ENCODE measurements around the gene SLC22A16. TPM values are rescaled to one million over a fixed set of nuclear protein-coding genes. Genes with fewer than 3 reads are reported as not detected.

SLC22A16 gene
- total and polyA plus RNA-seq, 2 donors, result 0.53 to 0.63 TPM

DNA sequence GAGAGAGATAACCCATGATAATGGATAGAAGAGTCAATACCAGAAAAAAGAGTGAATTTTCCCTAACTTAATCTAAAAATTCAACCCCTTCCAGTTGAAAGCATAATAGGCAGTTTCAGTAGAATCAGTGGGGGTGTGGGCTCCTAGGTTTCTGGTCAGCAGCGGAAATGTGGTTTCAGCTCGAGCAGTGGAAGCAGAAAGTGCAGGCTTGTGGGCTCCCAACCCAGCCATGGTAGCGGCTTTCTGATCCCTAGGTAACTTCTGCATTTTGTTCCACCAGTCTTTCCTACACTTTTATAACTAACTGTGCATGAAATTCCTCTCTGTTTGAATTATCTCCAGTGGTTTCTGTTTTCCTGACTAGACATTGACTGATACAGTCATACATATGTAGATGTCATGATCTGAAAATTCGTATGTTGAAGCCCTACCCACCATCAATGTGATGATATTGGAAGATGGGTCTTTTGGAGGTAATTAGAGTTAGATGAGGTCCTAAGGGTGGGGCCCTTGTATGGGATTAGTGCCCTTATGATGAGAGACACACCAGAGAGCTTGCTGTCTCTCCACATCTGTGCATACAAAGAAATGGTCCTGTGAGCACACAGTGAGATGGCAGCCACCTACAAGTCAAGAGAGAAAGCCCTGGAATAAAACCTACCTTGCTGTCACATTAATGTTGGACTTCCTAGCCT, 54.5 kb downstream of the SLC22A16 start:
- H3K36me3 ChIP-seq (ENCODE audit: insufficient read depth), result no peaks in the 10 kb centered on the region
- no peak overlapping the region for H3K4me3 ChIP-seq (ENCODE audit: low read depth, low read length)
- WGBS, result 82% methylated on average over 4 of the region's 4 CpGs
- no peaks in the 10 kb centered on the region for H3K4me1 ChIP-seq (ENCODE audit: insufficient read depth)
- DNase-seq (ENCODE audit: extremely low spot score), result no peak
- no peak overlapping the region for H3K27ac ChIP-seq (ENCODE audit: low read depth)

DNA sequence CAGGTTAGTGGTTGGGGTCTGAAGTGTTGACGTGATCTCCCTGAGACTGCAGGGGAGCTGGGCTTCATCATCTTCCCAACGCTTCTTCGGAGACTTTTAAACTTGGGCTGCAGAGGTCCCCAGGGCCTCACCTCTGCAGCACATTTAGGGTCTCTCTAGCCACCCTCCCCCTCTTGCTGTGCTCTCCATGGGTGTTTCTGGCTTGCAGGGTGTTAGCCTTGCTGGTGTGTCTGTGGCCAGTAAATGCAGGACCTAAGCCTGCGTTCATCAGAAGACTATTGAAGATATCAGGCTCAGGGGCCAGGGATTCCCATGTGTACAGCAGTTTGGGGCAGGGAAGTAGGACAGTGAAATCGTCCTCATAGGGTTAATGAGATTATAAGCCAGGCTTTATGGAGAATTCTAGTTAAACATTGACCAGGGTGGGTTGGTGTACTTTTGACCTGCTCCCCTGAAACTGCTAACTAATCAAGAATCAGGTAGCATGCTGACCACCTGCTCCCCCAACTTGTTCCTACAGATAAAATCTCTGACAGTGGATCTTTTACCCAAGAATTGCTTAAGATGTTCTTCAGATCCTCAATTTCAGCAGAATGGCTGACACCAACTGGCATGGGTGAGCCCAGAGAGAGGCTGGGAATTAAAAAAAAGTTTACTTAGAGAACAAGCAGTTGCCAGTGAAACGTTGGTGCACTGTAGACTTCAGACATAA, 57.2 kb downstream of the SLC22A16 start:
- Histone ChIP-seq H3K4me3 (ENCODE audit: low read depth, low read length) (no peak overlapping the region), H3K4me1 (ENCODE audit: insufficient read depth) (no peaks in the 10 kb centered on the region), H3K36me3 (ENCODE audit: insufficient read depth) (no peaks in the 10 kb centered on the region), H3K27ac (ENCODE audit: low read depth) (no peak overlapping the region)
- 64% methylated on average over 6 of the region's 6 CpGs for WGBS
- no peak for DNase-seq (ENCODE audit: extremely low spot score)

DNA sequence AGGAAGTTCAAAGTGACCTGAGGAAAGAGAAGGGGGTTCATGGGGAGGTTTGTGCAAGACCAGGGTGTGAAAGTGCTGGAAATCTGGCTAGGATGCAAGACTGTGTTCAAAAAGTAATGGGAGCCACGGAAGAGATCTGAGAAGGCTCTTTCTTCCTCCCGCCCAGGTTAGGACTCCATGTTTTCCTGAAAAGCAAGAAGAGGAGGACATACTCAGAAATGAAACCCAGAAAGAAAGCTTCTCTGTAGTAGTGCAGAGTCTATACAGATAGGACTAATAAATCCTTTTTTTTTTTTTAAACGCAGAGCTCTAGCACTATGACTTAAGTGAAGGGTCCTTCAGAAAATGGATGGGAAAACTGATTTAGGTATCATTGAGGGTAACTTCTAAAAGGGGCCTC, 57.8 kb downstream of the SLC22A16 start:
- Histone ChIP-seq H3K36me3 (ENCODE audit: insufficient read depth) (no peaks in the 10 kb centered on the region), H3K4me1 (ENCODE audit: insufficient read depth) (no peaks in the 10 kb centered on the region), H3K4me3 (ENCODE audit: low read depth, low read length) (no peak overlapping the region), H3K27ac (ENCODE audit: low read depth) (no peak overlapping the region)
- WGBS, result 89% methylated on average over 3 of the region's 3 CpGs
- no peak for DNase-seq (ENCODE audit: extremely low spot score)

DNA sequence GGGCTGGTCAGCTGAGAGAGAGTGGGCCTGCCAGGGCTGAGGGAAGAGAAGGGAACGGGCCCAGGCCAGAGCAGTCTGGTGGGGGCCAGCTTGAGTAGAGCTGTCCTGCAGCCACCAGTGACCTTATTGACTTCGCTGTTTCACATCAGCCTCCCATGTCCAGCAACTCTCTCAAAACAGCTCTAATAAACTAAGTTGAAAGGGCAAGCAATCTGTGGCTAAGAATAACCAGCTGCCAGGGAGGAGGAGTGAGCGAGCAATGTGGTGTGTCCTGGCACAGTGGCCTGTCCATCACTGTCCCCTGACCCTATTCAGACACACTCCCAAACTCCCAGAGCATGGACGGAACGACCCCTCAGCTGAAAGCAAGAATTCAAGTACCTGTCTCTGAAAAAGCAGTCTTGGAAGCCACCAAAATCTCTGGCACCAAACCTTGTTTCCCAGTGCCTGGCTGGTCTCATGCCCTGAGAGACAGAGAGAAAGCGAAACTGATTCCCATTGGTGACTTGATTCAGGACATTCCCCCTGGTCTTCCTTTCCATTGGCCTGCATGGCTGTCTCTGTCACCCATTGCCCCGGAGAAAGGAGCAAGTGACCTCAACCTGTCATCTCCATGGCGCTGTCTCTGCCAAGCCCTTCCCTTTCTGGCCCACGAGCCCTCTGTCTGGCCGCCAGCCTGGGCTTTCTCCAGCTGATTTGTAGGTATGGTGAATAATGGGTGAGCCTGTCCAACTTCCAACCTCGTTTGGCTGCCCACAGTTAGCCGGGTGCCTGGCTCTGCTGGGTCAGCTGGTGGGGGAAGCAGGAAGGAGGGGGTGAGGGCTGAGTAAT, 61.1 kb downstream of the SLC22A16 start, which contains the start of gene DDO:
Gene DDO, minus strand, starts transcription at position 490 of the 831 bp plus-strand sequence. CDS start 2,113 bp downstream, outside the sequence.
- Histone ChIP-seq H3K36me3 (ENCODE audit: insufficient read depth) (no peaks in the 10 kb centered on the region), H3K27ac (ENCODE audit: low read depth) (no peak within 1 kb of the TSS), H3K4me1 (ENCODE audit: insufficient read depth) (no peaks in the 10 kb centered on the region), H3K4me3 (ENCODE audit: low read depth, low read length) (no peak within 1 kb of the TSS)
- DNase-seq (ENCODE audit: extremely low spot score), result no peak
- WGBS, result 51% methylated on average over 12 of the region's 12 CpGs

DNA sequence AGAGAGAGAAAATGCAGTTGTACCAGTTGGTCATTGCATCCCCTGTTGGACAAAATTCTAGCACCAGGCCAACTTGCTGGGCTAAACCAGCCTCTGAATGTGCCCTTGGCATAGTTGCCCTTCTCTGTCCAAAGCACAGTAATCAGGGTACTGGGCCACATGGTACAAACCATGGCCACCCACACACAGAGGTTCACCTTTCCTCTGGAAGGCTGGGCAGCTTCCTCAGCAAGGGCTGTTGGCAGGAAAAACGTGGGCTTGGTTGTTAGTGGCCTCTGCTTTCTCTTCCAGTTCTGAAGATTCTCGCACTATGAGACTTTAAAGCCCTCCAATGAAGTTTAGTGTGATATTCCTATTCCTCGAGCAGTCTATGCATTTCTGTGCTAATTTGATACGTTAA, 61.7 kb downstream of the SLC22A16 start:
- WGBS, result 57% methylated on average over 4 of the region's 4 CpGs
- DNase-seq (ENCODE audit: extremely low spot score), result no peak
- Histone ChIP-seq H3K4me1 (ENCODE audit: insufficient read depth) (no peaks in the 10 kb centered on the region), H3K27ac (ENCODE audit: low read depth) (no peak overlapping the region), H3K4me3 (ENCODE audit: low read depth, low read length) (no peak overlapping the region), H3K36me3 (ENCODE audit: insufficient read depth) (no peaks in the 10 kb centered on the region)

DNA sequence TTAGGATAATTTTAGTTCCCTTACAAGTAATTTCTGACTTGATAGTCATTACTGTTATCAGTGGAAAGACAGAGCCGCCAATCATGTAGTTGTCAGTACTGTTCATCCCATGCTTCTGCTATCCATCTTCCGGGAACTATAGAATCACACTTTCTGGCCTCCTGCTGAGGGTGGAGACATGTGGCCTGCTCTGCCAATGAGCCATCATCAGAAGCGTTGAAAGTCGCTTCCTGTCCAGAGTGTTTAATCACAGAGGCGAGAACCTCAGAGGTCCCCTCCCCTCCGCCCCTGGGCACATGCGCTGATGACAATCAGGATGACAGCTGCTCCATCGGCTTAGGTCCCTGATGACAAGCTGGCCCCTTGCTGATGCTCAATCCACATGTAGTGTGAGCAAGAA, 64.1 kb downstream of the SLC22A16 start:
- Histone ChIP-seq H3K4me1 (ENCODE audit: insufficient read depth) (no peaks in the 10 kb centered on the region), H3K4me3 (ENCODE audit: low read depth, low read length) (no peak overlapping the region), H3K36me3 (ENCODE audit: insufficient read depth) (no peaks in the 10 kb centered on the region), H3K27ac (ENCODE audit: low read depth) (no peak overlapping the region)
- WGBS, result 78% methylated on average over 8 of the region's 8 CpGs
- DNase-seq (ENCODE audit: extremely low spot score), result no peak

DNA sequence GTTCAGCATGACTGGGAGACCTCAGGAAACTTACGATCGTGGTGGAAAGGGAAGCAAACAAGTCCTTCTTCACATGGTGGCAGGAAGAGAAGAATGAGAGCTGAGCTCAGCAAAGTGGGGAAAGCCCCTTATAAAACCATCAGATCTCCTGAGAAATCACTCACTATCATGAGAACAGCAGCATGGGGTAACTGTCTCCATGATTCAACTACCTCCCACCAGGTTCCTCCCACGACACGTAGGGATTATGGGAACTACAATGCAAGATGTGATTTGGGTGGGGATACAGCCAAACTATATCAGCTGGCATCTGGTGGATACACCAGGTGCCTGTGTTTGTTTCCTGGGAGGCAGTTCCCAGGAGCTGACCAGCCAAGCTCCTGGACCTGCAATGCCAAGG, 65.9 kb downstream of the SLC22A16 start:
- Histone ChIP-seq H3K36me3 (ENCODE audit: insufficient read depth) (no peaks in the 10 kb centered on the region), H3K27ac (ENCODE audit: low read depth) (no peak overlapping the region), H3K4me3 (ENCODE audit: low read depth, low read length) (no peak overlapping the region), H3K4me1 (ENCODE audit: insufficient read depth) (no peaks in the 10 kb centered on the region)
- WGBS, result 75% methylated on average over 4 of the region's 4 CpGs
- DNase-seq (ENCODE audit: extremely low spot score), result no peak

DNA sequence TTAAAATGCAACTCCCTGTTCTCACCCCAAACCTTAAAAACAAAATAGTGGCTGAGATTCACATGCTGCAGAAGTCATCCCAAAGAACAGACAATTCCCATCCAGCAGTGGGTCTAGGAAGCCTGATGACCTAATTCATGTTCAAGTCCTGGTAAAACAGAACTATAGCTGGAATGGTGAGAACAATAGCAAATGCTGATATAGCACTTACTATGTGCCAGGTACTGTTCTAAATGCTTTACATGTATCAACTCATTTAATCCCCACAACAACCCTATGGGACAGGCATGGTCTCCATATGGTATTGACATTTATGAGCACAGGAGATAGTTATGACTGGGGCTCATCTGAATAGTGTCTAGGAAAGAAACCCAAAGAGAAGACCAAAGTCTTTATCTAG, 66.6 kb downstream of the SLC22A16 start:
- Histone ChIP-seq H3K36me3 (ENCODE audit: insufficient read depth) (no peaks in the 10 kb centered on the region), H3K4me3 (ENCODE audit: low read depth, low read length) (no peak overlapping the region), H3K27ac (ENCODE audit: low read depth) (no peak overlapping the region), H3K4me1 (ENCODE audit: insufficient read depth) (no peaks in the 10 kb centered on the region)
- DNase-seq (ENCODE audit: extremely low spot score), result no peak

DNA sequence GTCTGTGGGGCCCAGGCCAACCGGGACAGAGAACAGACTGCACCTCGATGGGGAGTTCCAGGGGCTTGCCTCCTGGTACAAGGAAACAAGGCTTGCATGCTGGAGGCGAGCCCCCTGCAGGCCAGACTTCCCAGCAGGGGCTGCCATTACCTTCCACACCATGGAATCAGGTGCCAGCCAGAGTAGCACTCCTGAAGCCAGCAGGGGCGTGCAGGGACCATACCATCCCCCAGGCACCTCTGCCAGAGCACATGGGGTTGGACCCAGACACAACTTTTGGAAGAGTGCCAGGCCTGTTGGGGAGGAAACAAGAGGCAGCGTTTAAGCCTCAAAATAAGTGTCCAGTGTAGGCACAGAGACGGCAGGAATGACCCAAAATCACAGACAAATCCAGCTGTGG, 67.5 kb downstream of the SLC22A16 start:
- Histone ChIP-seq H3K4me1 (ENCODE audit: insufficient read depth) (no peaks in the 10 kb centered on the region), H3K36me3 (ENCODE audit: insufficient read depth) (no peaks in the 10 kb centered on the region), H3K4me3 (ENCODE audit: low read depth, low read length) (no peak overlapping the region), H3K27ac (ENCODE audit: low read depth) (no peak overlapping the region)
- 68% methylated on average over 6 of the region's 6 CpGs for WGBS
- no peak for DNase-seq (ENCODE audit: extremely low spot score)

DNA sequence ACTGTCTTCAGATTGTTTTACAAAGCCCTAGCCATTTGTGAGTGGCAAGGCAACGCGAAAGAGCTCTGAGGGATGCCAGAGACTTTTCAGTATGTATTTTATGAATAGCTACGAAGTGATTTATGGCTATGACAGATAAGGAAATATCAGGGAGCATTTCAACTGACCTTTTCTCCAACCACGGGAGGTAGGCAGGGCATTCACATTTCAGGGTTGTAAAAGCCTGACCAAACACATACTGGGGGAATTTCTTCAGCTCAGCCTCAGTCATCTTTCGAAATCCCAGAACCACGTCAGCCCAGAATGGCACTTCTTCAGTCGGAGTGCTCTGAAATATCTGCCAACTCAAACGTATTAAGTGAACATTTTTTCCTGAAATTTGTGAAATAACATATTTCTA, 71.8 kb downstream of the SLC22A16 start:
- Histone ChIP-seq H3K27ac (ENCODE audit: low read depth) (no peak overlapping the region), H3K4me3 (ENCODE audit: low read depth, low read length) (no peak overlapping the region), H3K4me1 (ENCODE audit: insufficient read depth) (no peaks in the 10 kb centered on the region), H3K36me3 (ENCODE audit: insufficient read depth) (no peaks in the 10 kb centered on the region)
- DNase-seq (ENCODE audit: extremely low spot score), result no peak
- WGBS, result 37% methylated on average over 8 of the region's 8 CpGs

DNA sequence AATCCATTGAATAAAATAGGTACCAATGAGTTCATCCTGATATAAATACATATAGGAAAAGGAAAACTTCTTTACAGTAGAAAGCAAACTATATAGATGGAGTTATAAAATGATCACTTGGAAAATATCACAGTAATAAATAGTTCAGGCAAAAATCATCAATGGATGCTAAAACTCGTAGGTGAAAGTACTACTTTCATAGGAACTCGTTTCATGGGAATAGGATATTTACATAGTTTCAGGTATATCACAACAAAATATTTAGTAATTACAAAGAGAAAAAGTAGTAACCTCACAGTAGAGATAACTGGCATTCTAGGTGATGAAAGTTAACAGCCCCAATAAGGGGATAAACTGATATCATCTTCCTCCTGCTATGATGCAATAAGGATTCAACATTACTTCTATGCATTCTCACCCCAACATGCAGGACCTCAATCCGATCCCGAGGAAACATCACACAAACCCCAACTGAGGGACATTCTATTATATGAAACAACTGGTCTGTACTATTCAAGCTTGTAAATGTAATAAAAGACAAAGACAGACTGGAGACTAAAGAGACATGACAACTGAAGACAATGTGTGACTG, 74.7 kb downstream of the SLC22A16 start:
- Histone ChIP-seq H3K36me3 (ENCODE audit: insufficient read depth) (no peaks in the 10 kb centered on the region), H3K27ac (ENCODE audit: low read depth) (no peak overlapping the region), H3K4me3 (ENCODE audit: low read depth, low read length) (no peak overlapping the region), H3K4me1 (ENCODE audit: insufficient read depth) (no peaks in the 10 kb centered on the region)
- 89% methylated on average over 4 of the region's 4 CpGs for WGBS
- DNase-seq (ENCODE audit: extremely low spot score), result no peak

DNA sequence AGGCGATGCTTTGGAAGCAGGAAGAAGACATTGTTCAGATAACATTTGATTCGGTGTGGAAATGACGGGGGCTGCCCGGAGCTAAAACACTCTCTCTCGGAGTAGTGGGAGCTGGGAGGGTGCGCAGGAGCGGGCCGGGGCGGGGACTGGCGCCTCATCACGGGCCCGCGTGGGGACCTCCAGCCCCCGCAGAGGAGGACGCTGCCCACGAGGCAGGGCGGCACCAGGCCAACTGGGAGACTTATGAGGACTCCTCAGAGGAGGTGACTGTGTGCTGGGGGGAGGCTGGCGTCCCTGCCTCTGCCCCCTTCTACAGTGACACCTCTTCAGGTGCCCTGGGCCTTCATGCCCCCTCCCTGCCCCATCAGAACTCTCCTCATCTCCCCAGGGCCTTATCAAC, 76.2 kb downstream of the SLC22A16 start:
- WGBS, result 67% methylated on average over 18 of the region's 18 CpGs
- DNase-seq (ENCODE audit: extremely low spot score), result no peak
- Histone ChIP-seq H3K27ac (ENCODE audit: low read depth) (no peak overlapping the region), H3K4me1 (ENCODE audit: insufficient read depth) (no peaks in the 10 kb centered on the region), H3K36me3 (ENCODE audit: insufficient read depth) (no peaks in the 10 kb centered on the region), H3K4me3 (ENCODE audit: low read depth, low read length) (peak overlapping the region; percentile 34)

DNA sequence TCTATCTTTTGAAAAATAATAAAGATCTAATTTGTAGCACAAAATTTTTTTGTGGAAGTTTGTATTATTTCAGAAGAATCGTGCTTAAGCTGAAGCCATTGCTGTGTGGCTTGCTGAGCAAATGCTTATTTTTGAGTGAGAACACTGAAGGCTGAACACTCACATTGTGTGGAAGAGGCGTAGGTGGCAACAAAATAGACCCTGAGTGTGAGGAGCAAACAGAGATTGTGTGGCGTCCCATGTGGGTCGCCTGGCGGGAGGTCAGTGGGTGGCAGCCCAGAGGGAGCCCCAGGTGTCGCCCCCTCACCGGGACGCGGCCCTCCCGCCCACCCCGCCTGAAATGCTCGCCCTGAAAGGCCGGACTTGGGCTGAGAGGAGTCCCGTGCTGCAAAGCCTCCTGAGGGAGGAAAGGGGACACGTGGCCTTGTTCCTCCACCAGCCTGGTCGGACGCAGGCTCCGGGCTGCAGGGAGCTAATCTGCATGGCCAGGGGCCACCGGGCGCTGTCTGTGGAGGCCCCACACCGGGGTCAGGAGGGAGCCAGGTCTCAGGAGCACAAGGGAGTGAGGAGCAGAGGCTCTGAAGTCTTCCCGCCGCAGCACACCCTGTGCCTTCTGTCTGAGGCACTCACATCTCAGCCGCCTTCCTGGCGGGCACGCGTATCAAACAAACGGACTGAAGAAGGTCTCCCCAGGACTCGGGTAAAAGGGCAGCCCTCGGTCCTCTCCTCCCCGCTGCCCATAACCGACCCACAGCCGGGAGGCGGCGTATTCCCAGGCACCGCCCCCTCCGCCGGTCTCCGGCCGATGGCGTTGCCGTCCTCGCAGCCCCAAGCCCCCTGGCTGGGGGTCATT, 77.0 kb downstream of the SLC22A16 start:
- peak overlapping the region; percentile 34 for H3K4me3 ChIP-seq (ENCODE audit: low read depth, low read length)
- DNase-seq (ENCODE audit: extremely low spot score), result no peak
- H3K27ac ChIP-seq (ENCODE audit: low read depth), result no peak overlapping the region
- no peaks in the 10 kb centered on the region for H3K36me3 ChIP-seq (ENCODE audit: insufficient read depth)
- 31% methylated on average over 43 of the region's 43 CpGs for WGBS
- no peaks in the 10 kb centered on the region for H3K4me1 ChIP-seq (ENCODE audit: insufficient read depth)
